PC-9 (cell line): ENCODE results near the gene IL1RAP. TPM values are rescaled to one million over a fixed set of nuclear protein-coding genes. Genes with fewer than 3 reads are reported as not detected.

ENCODE experiments used
- BruUV-seq: library from RNA; stranded (reverse); fragments of 400-500 nt; replicated peaks from 2 replicates; lab custom pipeline; 2021; lab: Mats Ljungman, UMichigan
- CTCF ChIA-PET: fragments of 300-600 bp; sonication (Branson Sonifier 250); formaldehyde crosslinking; loops from one replicate; lab custom pipeline; 2022; ENCODE audit warnings: antibody characterized with exemption; lab: Charles Lee
- POLR2A ChIA-PET: fragments of 300-600 bp; sonication (Branson Sonifier 250); formaldehyde crosslinking; loops from one replicate; lab custom pipeline; 2022; ENCODE audit warnings: antibody characterized with exemption; ENCODE audit not compliant: unreplicated experiment; lab: Charles Lee
- DNase-seq, 2 experiments: peaks; one replicate each; pipeline versions ENCODE4 v3.0.0 to v3.0.0-alpha.2; 2015 to 2022; ENCODE audit warnings: mixed read lengths in 1 of 2
- H2AFZ ChIP-seq: fragments of 200-600 bp; sonication (generic); 2 replicates; pipeline ENCODE4 v1.8.1; 2017; ENCODE audit warnings: antibody characterized with exemption
- H3F3A ChIP-seq: fragments of 200-600 bp; sonication (generic); 2 replicates; pipeline ENCODE4 v1.8.1; 2017; ENCODE audit warnings: antibody characterized with exemption, mild to moderate bottlenecking, low read depth; ENCODE audit not compliant: insufficient read depth
- H3K27ac ChIP-seq: fragments of 200-600 bp; sonication (generic); 2 replicates; pipeline ENCODE4 v1.6.1; 2016; ENCODE audit warnings: mixed run types
- H3K27me3 ChIP-seq: fragments of 200-600 bp; sonication (generic); 2 replicates; pipeline ENCODE4 v1.6.1; 2016; ENCODE audit warnings: low read depth, mixed run types; ENCODE audit not compliant: insufficient read depth
- H3K36me3 ChIP-seq: fragments of 200-600 bp; sonication (generic); 2 replicates; pipeline ENCODE4 v1.6.1; 2016; ENCODE audit warnings: low read depth, mixed run types
- H3K4me1 ChIP-seq: fragments of 200-600 bp; sonication (generic); replicated peaks from 2 replicates; pipeline ENCODE4 v1.6.1; 2016; ENCODE audit warnings: mixed run types; ENCODE audit not compliant: insufficient read depth
- H3K4me2 ChIP-seq: fragments of 200-600 bp; sonication (generic); 2 replicates; pipeline ENCODE4 v1.6.1; 2017; ENCODE audit warnings: mixed run types
- H3K4me3 ChIP-seq: fragments of 200-600 bp; sonication (generic); 2 replicates; pipeline ENCODE4 v1.6.1; 2016; ENCODE audit warnings: mixed run types
- H3K79me2 ChIP-seq: fragments of 200-600 bp; sonication (generic); 2 replicates; pipeline ENCODE4 v1.6.1; 2017; ENCODE audit warnings: low read depth, mixed run types
- H3K9me2 ChIP-seq: fragments of 200-600 bp; sonication (generic); 2 replicates; pipeline ENCODE4 v1.8.1; 2017; ENCODE audit warnings: mild to moderate bottlenecking; ENCODE audit not compliant: insufficient read depth
- H3K9me3 ChIP-seq: fragments of 200-600 bp; sonication (generic); 2 replicates; pipeline ENCODE4 v1.8.1; 2016; ENCODE audit warnings: low read depth; ENCODE audit not compliant: insufficient read depth
- H4K20me1 ChIP-seq: fragments of 200-600 bp; sonication (generic); 2 replicates; pipeline ENCODE4 v1.8.1; 2017; ENCODE audit not compliant: insufficient read depth
- EZH2 ChIP-seq: fragments of 200-600 bp; sonication (generic); IDR thresholded peaks from 2 replicates; pipeline ENCODE4 v1.8.0; 2017; ENCODE audit warnings: antibody characterized with exemption, low read depth
- intact Hi-C: fragments of 100-400 bp; cut with micrococcal nuclease; formaldehyde crosslinking; loops from one replicate; pipeline ENCODE4 v1.10.0; 2022; ENCODE audit not compliant: unreplicated experiment
- total RNA-seq: library from RNA; stranded (reverse); gene quantifications from 2 replicates; pipeline ENCODE4 v1.2.3, GENCODE V29; 2021
- TF ChIP-seq, protein P1 (sequence below): fragments of 200-600 bp; sonication (generic); conservative IDR thresholded peaks from 2 replicates; pipeline ENCODE4 v1.6.1; 2017; ENCODE audit warnings: mixed run types, antibody characterized with exemption, mild to moderate bottlenecking, moderate library complexity

IL1RAP gene
- total RNA-seq, 1 experiment from 2014 or later = 13.3 TPM

- DNase-seq = no peak
- no peak for TF ChIP-seq EZH2
- TF ChIP-seq, protein P1, sequence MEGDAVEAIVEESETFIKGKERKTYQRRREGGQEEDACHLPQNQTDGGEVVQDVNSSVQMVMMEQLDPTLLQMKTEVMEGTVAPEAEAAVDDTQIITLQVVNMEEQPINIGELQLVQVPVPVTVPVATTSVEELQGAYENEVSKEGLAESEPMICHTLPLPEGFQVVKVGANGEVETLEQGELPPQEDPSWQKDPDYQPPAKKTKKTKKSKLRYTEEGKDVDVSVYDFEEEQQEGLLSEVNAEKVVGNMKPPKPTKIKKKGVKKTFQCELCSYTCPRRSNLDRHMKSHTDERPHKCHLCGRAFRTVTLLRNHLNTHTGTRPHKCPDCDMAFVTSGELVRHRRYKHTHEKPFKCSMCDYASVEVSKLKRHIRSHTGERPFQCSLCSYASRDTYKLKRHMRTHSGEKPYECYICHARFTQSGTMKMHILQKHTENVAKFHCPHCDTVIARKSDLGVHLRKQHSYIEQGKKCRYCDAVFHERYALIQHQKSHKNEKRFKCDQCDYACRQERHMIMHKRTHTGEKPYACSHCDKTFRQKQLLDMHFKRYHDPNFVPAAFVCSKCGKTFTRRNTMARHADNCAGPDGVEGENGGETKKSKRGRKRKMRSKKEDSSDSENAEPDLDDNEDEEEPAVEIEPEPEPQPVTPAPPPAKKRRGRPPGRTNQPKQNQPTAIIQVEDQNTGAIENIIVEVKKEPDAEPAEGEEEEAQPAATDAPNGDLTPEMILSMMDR = no peak
- POLR2A ChIA-PET = no interaction called here
Measured at GRCh38 chr3:190615060-190615384, 101.1 kb downstream of the IL1RAP start.

DNA sequence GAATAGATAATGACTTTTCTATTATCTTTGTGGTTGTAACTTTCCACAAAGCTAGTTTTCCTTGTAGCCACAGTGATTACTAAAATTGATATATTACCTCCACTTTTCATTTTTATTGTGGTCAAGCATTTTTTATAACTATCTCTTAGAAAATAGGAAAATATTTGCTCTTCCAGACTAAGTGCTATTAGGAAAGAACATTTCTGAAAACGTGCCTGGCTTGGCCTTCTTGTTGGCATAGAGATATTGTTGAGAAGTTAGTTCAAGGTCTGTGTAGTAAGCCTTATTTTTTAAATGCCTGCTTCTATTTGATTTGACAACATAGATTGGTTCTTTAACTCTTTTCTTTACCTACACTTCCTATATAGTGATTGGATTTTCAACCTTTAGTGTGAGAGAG is 101.7 kb downstream of the IL1RAP start:
- CTCF ChIA-PET = no interaction called here
- no peaks in the 10 kb centered on the region for H3K36me3 ChIP-seq

More at GRCh38 chr3:190615060-190615384, 101.1 kb downstream of the IL1RAP start:
- no peak overlapping the region for H3K4me3 ChIP-seq
- H3K27ac ChIP-seq = no peak overlapping the region
- H3K9me2 ChIP-seq = no peaks in the 10 kb centered on the region; the same call in 1 of the 2 replicates
- no peaks in the 10 kb centered on the region for H4K20me1 ChIP-seq
- no peaks in the 10 kb centered on the region for H3F3A ChIP-seq
- H3K79me2 ChIP-seq = no peaks in the 10 kb centered on the region
- H3K36me3 ChIP-seq = no peaks in the 10 kb centered on the region
- H3K9me3 ChIP-seq = no peaks in the 10 kb centered on the region
- CTCF ChIA-PET = no interaction called here
- BruUV-seq = no TSS peak
- H3K4me2 ChIP-seq = no peak overlapping the region
- no peak overlapping the region for H2AFZ ChIP-seq
- intact Hi-C loops = no loop called here
- H3K27me3 ChIP-seq = no peaks in the 10 kb centered on the region
- no peaks in the 10 kb centered on the region for H3K4me1 ChIP-seq

DNA sequence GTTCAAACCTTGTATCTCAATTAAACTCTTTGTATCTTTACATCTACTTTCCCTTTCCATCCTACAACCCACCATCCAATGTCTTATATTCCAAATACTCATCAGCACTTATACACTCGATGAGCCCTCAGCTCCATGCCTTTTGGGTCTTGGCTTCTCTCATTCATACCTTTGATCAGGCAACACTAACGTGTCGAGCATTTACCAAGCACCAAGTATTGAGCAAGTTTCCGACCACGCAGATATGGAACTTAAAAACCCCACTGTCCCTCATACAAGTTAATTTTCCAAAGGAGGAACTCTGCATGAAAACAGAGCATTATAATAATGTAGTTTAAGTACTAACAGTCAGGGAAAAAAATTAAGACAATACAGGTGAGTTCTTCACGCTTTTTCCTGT is 102.8 kb downstream of the IL1RAP start:
- Histone ChIP-seq H3K79me2 (no peaks in the 10 kb centered on the region), H3K4me1 (no peaks in the 10 kb centered on the region), H3K9me2 (no peaks in the 10 kb centered on the region; the same call in 1 of the 2 replicates), H3K36me3 (no peaks in the 10 kb centered on the region), H3K9me3 (no peaks in the 10 kb centered on the region), H3K27ac (no peak overlapping the region), H3K27me3 (no peaks in the 10 kb centered on the region), H4K20me1 (no peaks in the 10 kb centered on the region), H3F3A (no peaks in the 10 kb centered on the region), H3K4me2 (no peak overlapping the region), H3K4me3 (no peak overlapping the region), H2AFZ (no peak overlapping the region)
- DNase-seq = no peak
- ChIA-PET CTCF (no interaction called here), POLR2A (no interaction called here)
- TF ChIP-seq EZH2 = no peak
- TF ChIP-seq, protein P1 = no peak
- intact Hi-C loops = no loop called here
- BruUV-seq = no TSS peak

More for the DNA sequence above, 101.7 kb downstream of the IL1RAP start:
- H3K4me3 ChIP-seq = no peak overlapping the region
- TF ChIP-seq EZH2 = no peak
- TF ChIP-seq, protein P1 = no peak
- H4K20me1 ChIP-seq = no peaks in the 10 kb centered on the region
- no peaks in the 10 kb centered on the region for H3K4me1 ChIP-seq
- no TSS peak for BruUV-seq
- no peaks in the 10 kb centered on the region for H3K27me3 ChIP-seq
- H3K9me2 ChIP-seq = no peaks in the 10 kb centered on the region; the same call in 1 of the 2 replicates
- H2AFZ ChIP-seq = no peak overlapping the region
- POLR2A ChIA-PET = no interaction called here
- DNase-seq = no peak
- H3K79me2 ChIP-seq = no peaks in the 10 kb centered on the region
- H3F3A ChIP-seq = no peaks in the 10 kb centered on the region
- H3K9me3 ChIP-seq = no peaks in the 10 kb centered on the region
- H3K27ac ChIP-seq = no peak overlapping the region
- intact Hi-C loops = no loop called here
- H3K4me2 ChIP-seq = no peak overlapping the region
